ENCODE measurements around the gene GOLGB1.
"Not testable (repeated sequence)": the region's sequence is repeated elsewhere in the genome, so short reads cannot be mapped to it uniquely, and the experiment has no call there.

Gene GOLGB1

DNA sequence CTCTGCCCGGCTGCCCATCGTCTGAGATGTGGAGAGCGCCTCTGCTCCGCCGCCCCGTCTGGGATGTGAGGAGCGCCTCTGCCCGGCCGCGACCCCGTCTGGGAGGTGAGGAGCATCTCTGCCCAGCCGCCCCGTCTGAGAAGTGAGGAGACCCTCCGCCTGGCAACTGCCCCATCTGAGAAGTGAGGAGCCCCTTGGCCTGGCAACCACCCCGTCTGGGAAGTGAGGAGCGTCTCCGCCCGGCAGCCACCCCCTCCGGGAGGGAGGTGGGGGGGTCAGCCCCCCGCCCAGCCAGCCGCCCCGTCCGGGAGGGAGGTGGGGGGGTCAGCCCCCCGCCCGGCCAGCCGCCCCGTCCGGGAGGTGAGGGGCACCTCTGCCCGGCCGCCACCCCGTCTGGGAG is 60.8 kb downstream of the GOLGB1 start:
- DNase-seq = not testable (repeated sequence)

GRCh38 chr3:121681792-121682191 is 67.7 kb downstream of the GOLGB1 start:
- no peak for DNase-seq

GRCh38 chr3:121677141-121677540 is 72.4 kb downstream of the GOLGB1 start:
- DNase-seq = no peak

DNA sequence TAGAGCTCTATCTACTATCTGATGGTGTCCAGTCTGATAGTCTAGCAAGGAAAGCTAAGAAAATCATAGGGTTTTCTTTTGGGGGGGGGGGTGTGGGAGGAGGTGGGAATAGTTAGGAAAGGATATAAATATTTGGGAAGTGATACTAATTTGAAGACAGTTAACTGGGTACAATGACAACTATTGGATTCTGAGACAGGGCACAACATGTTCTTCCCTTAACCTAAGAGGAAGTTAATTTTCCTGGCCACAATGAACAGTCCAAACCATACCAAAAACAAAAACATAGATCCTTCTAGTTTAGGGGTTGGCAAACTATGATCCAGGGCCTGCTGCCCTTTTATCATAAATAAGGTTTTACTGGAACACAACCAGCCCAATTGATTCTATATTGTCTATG is 78.9 kb downstream of the GOLGB1 start:
- DNase-seq = no peak

DNA sequence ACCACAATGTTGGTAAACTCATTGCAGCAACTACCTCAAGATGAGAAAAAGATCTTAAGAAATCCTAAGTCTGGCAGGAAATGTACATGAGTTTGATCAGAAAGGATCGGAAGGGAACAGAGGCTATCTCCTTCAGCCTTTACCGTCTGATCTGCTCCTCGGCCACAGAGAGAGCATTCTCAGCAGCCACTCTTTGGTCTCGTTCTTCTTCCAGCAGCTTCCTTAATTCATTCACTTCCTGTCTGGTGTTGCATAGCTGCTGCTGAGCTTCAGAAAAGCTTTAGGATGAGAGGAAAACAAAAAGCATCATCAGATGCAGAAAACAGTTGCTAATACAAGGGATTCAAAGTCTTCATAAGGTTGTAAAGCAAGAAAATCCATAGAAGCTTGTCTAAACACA is 82.2 kb downstream of the GOLGB1 start:
- peak in 1 of 56 donors; percentile 5 for DNase-seq

GRCh38 chr3:121665488-121665887 is 84.1 kb downstream of the GOLGB1 start:
- no peak for DNase-seq

- no peak for DNase-seq
Measured at GRCh38 chr3:121663171-121663847, 86.2 kb downstream of the GOLGB1 start.

- DNase-seq = no peak
Measured at GRCh38 chr3:121662742-121663141, 86.8 kb downstream of the GOLGB1 start.

- DNase-seq = no peak
Measured at GRCh38 chr3:121661376-121661775, 88.2 kb downstream of the GOLGB1 start.

DNA sequence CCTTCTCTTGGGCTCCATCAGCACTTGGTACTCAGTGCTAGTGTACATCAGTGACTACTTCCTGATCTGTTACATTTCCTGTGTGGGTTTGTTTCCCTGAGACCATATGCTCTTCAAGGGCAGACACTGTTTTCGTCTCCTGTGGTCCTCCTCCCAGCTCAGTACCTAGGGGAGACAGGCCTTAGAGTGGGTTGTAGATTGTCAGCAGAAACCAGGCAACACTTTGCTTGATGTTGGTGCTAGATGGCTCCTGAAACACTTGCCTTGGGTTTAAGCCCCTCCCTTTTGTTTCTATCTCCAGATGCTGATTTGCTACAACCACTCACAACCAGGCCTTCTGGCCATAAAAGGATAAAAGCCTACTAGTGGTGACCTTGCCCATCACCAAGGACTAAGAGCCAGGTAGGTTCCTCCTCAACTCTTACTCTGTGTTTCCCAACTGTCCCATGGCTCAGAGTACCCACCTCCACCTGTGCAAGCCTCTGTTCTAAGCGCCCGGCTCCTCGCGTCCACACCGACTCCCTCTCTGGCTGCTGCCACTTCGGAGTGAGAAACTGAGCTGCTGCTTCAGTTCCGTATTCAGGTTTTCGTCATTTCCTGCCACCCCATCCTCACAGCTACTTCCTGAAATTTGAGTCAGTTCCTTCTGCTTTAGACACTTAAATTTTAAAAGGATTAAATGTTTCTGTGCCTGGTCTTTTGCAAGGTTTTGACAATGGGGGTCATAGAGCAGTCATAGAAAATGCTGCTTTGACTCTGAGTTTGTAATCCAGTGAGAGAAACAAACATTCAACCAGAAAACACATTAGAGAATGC is 89.0 kb downstream of the GOLGB1 start, which contains the start of gene HCLS1:
Gene HCLS1 (minus strand): TSS at position 548 of the 816 bp plus-strand sequence. CDS start 2,556 bp downstream, outside the sequence.
- peak in 21 of 56 donors; percentile 2 to 58 (median 13) for DNase-seq

DNA sequence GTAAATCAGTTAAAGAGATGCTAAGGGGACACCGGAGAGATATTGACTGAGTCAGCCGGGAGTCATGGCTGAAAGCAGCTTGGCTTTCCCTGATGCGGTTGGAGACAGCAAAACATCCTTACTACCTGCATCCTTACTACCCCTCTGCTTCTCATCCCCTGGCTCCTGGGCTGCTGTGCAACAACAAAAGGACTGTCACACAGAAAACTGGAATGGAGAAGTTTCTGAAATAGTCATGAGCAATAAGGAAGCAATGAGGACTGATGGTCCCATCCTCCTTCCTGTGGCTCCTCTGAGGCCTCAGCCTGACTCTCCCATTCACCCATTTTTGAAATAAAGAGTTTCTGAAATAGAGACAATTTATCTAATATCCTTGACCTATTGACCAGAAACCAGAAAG is 90.0 kb downstream of the GOLGB1 start:
- DNase-seq = no peak

DNA sequence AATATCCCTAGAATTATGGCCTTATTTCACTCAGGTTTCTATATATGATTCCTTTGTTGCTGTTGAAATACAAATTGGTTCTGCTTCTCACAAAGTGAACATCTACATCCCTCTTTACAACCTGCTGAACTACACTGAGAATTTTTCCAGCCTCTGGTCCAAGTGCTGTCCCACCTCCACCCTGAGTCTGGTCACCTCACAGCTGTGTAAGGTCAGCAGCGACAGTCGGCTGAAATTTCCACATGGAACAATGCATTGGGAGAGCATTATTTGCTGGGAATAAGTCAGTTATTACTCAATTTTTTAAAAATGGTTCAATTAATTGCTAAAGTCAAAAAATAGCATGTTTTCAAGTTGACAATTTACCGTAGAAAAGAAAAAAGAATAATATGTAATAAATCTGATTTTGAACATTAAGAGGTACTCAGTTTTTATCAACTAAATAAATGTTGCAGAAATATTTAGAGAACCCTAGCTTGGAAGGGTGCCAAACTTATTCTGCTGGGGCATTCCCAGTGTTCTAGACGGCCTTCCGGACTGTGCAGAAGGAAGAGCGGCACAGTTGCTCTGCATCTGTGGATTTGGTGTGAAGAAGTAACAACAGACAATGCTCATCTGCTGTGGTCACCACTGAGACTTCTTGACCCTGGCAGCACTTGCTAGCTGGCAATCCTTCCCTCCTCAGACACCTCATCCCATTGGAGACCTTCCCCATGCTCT is 90.7 kb downstream of the GOLGB1 start:
- DNase-seq = no peak

- no peak for DNase-seq
Measured at GRCh38 chr3:121654493-121655385, 94.8 kb downstream of the GOLGB1 start.

GRCh38 chr3:121651684-121652083 is 97.9 kb downstream of the GOLGB1 start:
- no peak for DNase-seq

DNA sequence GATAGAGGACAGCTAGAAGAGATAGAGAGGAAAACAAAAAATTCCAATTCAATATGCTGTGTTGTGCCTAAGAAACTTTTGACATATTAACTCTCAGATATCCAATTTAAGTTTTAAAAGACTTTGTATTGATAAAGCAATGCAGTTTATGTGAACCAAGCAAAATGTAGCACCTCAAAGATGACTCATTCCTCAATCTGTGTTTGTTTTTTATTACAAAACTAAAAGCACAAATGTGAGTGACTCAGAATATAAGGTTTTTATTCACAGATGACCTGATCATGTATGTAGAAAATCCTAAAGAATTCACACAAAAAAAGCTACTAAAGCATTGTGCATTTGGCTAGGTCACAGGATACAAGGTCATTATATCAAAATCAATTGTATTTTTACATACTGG is 99.9 kb downstream of the GOLGB1 start:
- no peak for DNase-seq

GRCh38 chr3:121648219-121648958 is 101.2 kb downstream of the GOLGB1 start:
- peak in 3 of 56 donors; percentile 6 to 33 (median 10) for DNase-seq

DNA sequence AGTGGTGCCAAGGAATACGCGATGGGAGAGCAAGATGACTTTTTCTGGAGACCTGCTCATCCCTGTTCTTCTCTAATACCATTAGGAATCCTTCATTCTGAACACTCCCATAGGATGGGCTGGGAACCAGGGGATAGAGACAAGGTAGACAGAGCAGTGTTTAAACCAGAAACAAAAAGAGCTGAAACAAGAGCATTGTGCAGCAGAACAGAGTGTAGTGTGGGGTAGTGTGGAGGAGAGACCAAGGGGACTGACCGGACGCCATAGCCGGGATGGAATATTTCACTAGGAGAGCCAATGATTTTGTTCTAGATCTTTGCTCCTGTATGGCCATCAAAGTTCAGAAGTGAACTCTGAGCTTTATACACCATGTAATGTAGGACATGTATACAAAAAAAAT is 104.5 kb downstream of the GOLGB1 start:
- DNase-seq = no peak

- DNase-seq = no peak
Measured at GRCh38 chr3:121642601-121643314, 106.8 kb downstream of the GOLGB1 start.

DNA sequence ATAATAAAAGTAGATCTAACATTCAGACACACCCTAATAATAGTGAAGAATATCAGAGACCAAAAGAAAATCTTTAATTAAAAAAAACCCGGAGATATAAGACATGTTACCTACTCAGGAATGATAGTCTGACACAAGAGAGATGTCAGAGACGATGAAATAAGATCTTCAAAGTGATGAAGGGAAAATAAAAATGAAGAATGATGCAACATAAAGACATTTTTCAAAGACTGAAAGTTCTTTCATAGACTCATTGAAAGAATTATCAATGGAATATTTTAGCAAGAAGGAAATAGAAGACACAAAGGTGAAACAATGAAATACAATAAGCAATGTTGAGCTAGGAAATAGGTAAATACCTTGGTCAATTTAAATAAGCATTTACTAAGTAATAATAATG is 108.4 kb downstream of the GOLGB1 start:
- DNase-seq = no peak

GRCh38 chr3:121637922-121638321 is 111.6 kb downstream of the GOLGB1 start:
- DNase-seq = no peak
